ENCODE data around the gene ITGA11. TPM values are rescaled to one million over a fixed set of nuclear protein-coding genes. Genes with fewer than 3 reads are reported as not detected.

Gene ITGA11
- polyA plus RNA-seq, 1 of the 3 experiments (the other 2 are of a cell fraction) = 0.49 TPM

GRCh38 chr15:68330901-68331300, 101.1 kb downstream of the ITGA11 start (continued):
- TF ChIP-seq RCOR1 (IDR thresholded peaks at IDR 0.05; ENCODE audit: low read length) = no peak
- TF ChIP-seq POLR2AphosphoS5 (IDR thresholded peaks at IDR 0.05; ENCODE audit: low read depth, low read length) = no peak
- no peak for TF ChIP-seq EZH2phosphoT487 (IDR thresholded peaks at IDR 0.05; ENCODE audit: borderline replicate concordance, low read depth)
- TF ChIP-seq RXRA (IDR thresholded peaks at IDR 0.05; ENCODE audit: borderline replicate concordance, low read depth) = no peak
- TF ChIP-seq RFX5 (IDR thresholded peaks at IDR 0.05; ENCODE audit: low read length) = no peak
- no peak for TF ChIP-seq EP300 (IDR thresholded peaks at IDR 0.05; ENCODE audit: borderline replicate concordance in 1 of 2, low read depth in 1 of 2, low read length in 1 of 2)
- TF ChIP-seq FOSL2 (IDR thresholded peaks at IDR 0.05; ENCODE audit: borderline replicate concordance, low read depth) = no peak
- TF ChIP-seq NFIC (IDR thresholded peaks at IDR 0.05; ENCODE audit: borderline replicate concordance) = no peak

- POLR2A ChIA-PET = no interaction called here
- no peak overlapping the region for H3K27ac ChIP-seq (ENCODE audit: low read depth in 2 of 2, low read length in 1 of 2)
- H3K4me3 ChIP-seq (ENCODE audit: low read depth in 2 of 2, low read length in 1 of 2) = no peak overlapping the region
- TF ChIP-seq SMC3 (IDR thresholded peaks at IDR 0.05; ENCODE audit: low read depth, low read length) (no peak), ELF1 (IDR thresholded peaks at IDR 0.05) (no peak), EP300 (IDR thresholded peaks at IDR 0.05; ENCODE audit: borderline replicate concordance in 1 of 2, low read depth in 1 of 2, low read length in 1 of 2) (no peak), GABPA (IDR thresholded peaks at IDR 0.05; ENCODE audit: low read depth) (no peak), MEF2A (IDR thresholded peaks at IDR 0.05; ENCODE audit: borderline replicate concordance, low read depth) (no peak), JUND (IDR thresholded peaks at IDR 0.05) (no peak), USF2 (IDR thresholded peaks at IDR 0.05; ENCODE audit: borderline replicate concordance, low read depth, low read length) (no peak), FOXJ3 (CRISPR knock-in tag; IDR thresholded peaks at IDR 0.05) (no peak), TEAD4 (IDR thresholded peaks at IDR 0.05; ENCODE audit: borderline replicate concordance, insufficient read depth) (no peak), IRF3 (IDR thresholded peaks at IDR 0.05; ENCODE audit: low read depth, low read length) (no peak), REST (IDR thresholded peaks at IDR 0.05; ENCODE audit: low read depth, low read length) (no peak), GATA2 (CRISPR knock-in tag; IDR thresholded peaks at IDR 0.05) (no peak), FOXM1 (IDR thresholded peaks at IDR 0.05; ENCODE audit: low read depth) (no peak), ZBTB33 (IDR thresholded peaks at IDR 0.05; ENCODE audit: borderline replicate concordance, low read depth) (no peak), RAD21 (IDR thresholded peaks at IDR 0.05; ENCODE audit: low read length) (no peak), RFX5 (IDR thresholded peaks at IDR 0.05; ENCODE audit: low read length) (no peak), POLR2AphosphoS5 (IDR thresholded peaks at IDR 0.05; ENCODE audit: low read depth, low read length) (no peak), EZH2phosphoT487 (IDR thresholded peaks at IDR 0.05; ENCODE audit: borderline replicate concordance, low read depth) (no peak)
- H3K4me2 ChIP-seq = no peak overlapping the region
- H4K20me1 ChIP-seq (ENCODE audit: insufficient read depth) = no peaks in the 10 kb centered on the region
- H2AFZ ChIP-seq (ENCODE audit: low read depth) = no peak overlapping the region
- CTCF ChIA-PET = interaction anchor here (1.0 to 2.7 kb wide), 3 partner anchors 11 to 24 kb away, joined by 3 to 10 read pairs (median 3); no protein-coding TSS in a partner anchor
- H3K4me1 ChIP-seq (ENCODE audit: control insufficient read depth in 1 of 2, insufficient read depth in 2 of 2, low read depth in 1 of 2, low read length in 1 of 2) = peaks cover 14% of the 10 kb centered on the region in 2 experiments; a peak in 3 of 4 replicates
- H3K9me3 ChIP-seq = no peaks in the 10 kb centered on the region
- 71% methylated on average over 6 of the region's 6 CpGs for WGBS (ENCODE audit: low lambda C conversion rate)
- DNase-seq = no peak
- no peaks in the 10 kb centered on the region for H3K36me3 ChIP-seq (replicated peaks in 1 of 2; ENCODE audit: control insufficient read depth in 1 of 2, insufficient read depth in 2 of 2, low read length in 1 of 2)
- H3K9ac ChIP-seq = no peak overlapping the region
- no peaks in the 10 kb centered on the region for H3F3A ChIP-seq (replicated peaks; ENCODE audit: insufficient read depth)
- H3K9me2 ChIP-seq = no peaks in the 10 kb centered on the region
- no peaks in the 10 kb centered on the region for H3K27me3 ChIP-seq (ENCODE audit: insufficient read depth)
- H3K79me2 ChIP-seq (ENCODE audit: insufficient read depth) = no peaks in the 10 kb centered on the region
Observed at GRCh38 chr15:68330416-68330815, 101.5 kb downstream of the ITGA11 start.

Measured in SK-N-SH (cell line).